GM12878 (cell line): ENCODE results near the gene FYB1. TPM values are rescaled to one million over a fixed set of nuclear protein-coding genes. Genes with fewer than 3 reads are reported as not detected.

Experiments
- ATAC-seq: fragments of 200-7000 bp; cut with Tn5 transposase; 3 replicates; pipeline ENCODE4 v1.9.1; 2020; ENCODE audit warnings: mild to moderate bottlenecking, moderate library complexity
- BruUV-seq: library from RNA; stranded (reverse); fragments of 400-500 nt; replicated peaks from 2 replicates; lab custom pipeline; 2021; lab: Mats Ljungman, UMichigan
- CTCF ChIA-PET: fragments of 300-600 bp; sonication (Branson Sonifier 250); formaldehyde crosslinking; extraction: SDS; loops from one replicate; lab custom pipeline; 2021; ENCODE audit warnings: inconsistent platforms; lab: Yijun Ruan, JAX
- POLR2A ChIA-PET: fragments of 350-600 bp; formaldehyde crosslinking; extraction: SDS; loops from one replicate; lab custom pipeline; 2021; ENCODE audit warnings: inconsistent platforms; lab: Charles Lee
- RAD21 ChIA-PET: fragments of 300-600 bp; sonication (Branson Sonifier 250); formaldehyde crosslinking; loops from one replicate; lab custom pipeline; 2023; ENCODE audit warnings: antibody characterized with exemption; ENCODE audit not compliant: unreplicated experiment; lab: Charles Lee
- SMC1A ChIA-PET: fragments of 300-600 bp; sonication (Branson Sonifier 250); formaldehyde crosslinking; loops from one replicate; lab custom pipeline; 2023; ENCODE audit not compliant: unreplicated experiment, uncharacterized antibody; lab: Charles Lee
- DNase-seq: peaks from one replicate; pipeline ENCODE4 v3.0.0-alpha.2; 2011; ENCODE audit warnings: low read depth, low spot score
- FAIRE-seq: peaks from 3 replicates; lab custom pipeline; 2011; peaks lifted over from hg19 to GRCh38; lab: Jason Lieb, UNC
- H2AFZ ChIP-seq: 2 replicates; pipeline ENCODE4 v1.6.0; 2011; ENCODE audit warnings: low read depth, low read length, control low read depth; ENCODE audit not compliant: control insufficient read depth
- H3K27ac ChIP-seq: 2 replicates; pipeline ENCODE4 v1.5.1; 2011; ENCODE audit warnings: control low read depth; ENCODE audit not compliant: control insufficient read depth, insufficient read depth
- H3K27me3 ChIP-seq, 2 experiments: replicated peaks in 1 of 2; 2 replicates each; pipeline versions ENCODE4 v1.6.0 to v1.6.1; 2011; ENCODE audit warnings: low read length in 1 of 2; ENCODE audit not compliant: control insufficient read depth in 2 of 2, insufficient read depth in 2 of 2
- H3K36me3 ChIP-seq, 2 experiments: 2 replicates each; pipeline ENCODE4 v1.5.1; 2011; ENCODE audit warnings: low read length in 1 of 2; ENCODE audit not compliant: control insufficient read depth in 2 of 2, insufficient read depth in 2 of 2
- H3K4me1 ChIP-seq: 2 replicates; pipeline ENCODE4 v1.6.1; 2011; ENCODE audit warnings: mild to moderate bottlenecking, low read length, moderate library complexity, mixed read lengths; ENCODE audit not compliant: control insufficient read depth, insufficient read depth
- H3K4me2 ChIP-seq: 2 replicates; pipeline ENCODE4 v1.6.0; 2011; ENCODE audit warnings: control low read depth; ENCODE audit not compliant: control insufficient read depth, insufficient read depth
- H3K4me3 ChIP-seq: fragments of 200-600 bp; sonication (generic); 2 replicates; pipeline ENCODE4 v1.5.1; 2016
- H3K79me2 ChIP-seq: 2 replicates; pipeline ENCODE4 v1.6.0; 2011; ENCODE audit warnings: low read length; ENCODE audit not compliant: control insufficient read depth, insufficient read depth
- H3K9ac ChIP-seq: 2 replicates; pipeline ENCODE4 v1.8.0; 2011; ENCODE audit warnings: low read length, control low read depth, mixed read lengths; ENCODE audit not compliant: control insufficient read depth, insufficient read depth
- H3K9me3 ChIP-seq: replicated peaks from 3 replicates; pipeline ENCODE4 v1.5.1; 2011; ENCODE audit warnings: mild to moderate bottlenecking, low read length; ENCODE audit not compliant: control insufficient read depth, insufficient read depth
- H4K20me1 ChIP-seq: 2 replicates; pipeline ENCODE4 v1.6.0; 2011; ENCODE audit not compliant: control insufficient read depth, insufficient read depth
- BMI1 ChIP-seq: fragments of 450-650 bp; IDR thresholded peaks from 2 replicates; pipeline ENCODE4 v1.6.1; 2016; ENCODE audit warnings: mild to moderate bottlenecking, moderate library complexity, borderline replicate concordance
- CHD4 ChIP-seq: fragments of 200-600 bp; sonication (generic); IDR thresholded peaks from 2 replicates; pipeline ENCODE4 v1.6.1; 2016; ENCODE audit warnings: mild to moderate bottlenecking
- CREM ChIP-seq: IDR thresholded peaks from 2 replicates; pipeline ENCODE4 v1.6.1; 2014; ENCODE audit warnings: antibody characterized with exemption, low read depth
- HCFC1 ChIP-seq: fragments of 150-350 bp; IDR thresholded peaks from 2 replicates; pipeline ENCODE4 v1.6.1; 2014; ENCODE audit warnings: low read length
- PAX8 ChIP-seq: fragments of 450-650 bp; IDR thresholded peaks from 2 replicates; pipeline ENCODE4 v1.6.1; 2017; ENCODE audit warnings: mild to moderate bottlenecking, moderate library complexity
- PKNOX1 ChIP-seq: fragments of 450-650 bp; IDR thresholded peaks from 2 replicates; pipeline ENCODE4 v1.6.1; 2016; ENCODE audit warnings: mild to moderate bottlenecking
- RAD21 ChIP-seq: IDR thresholded peaks from 2 replicates; pipeline ENCODE4 v1.6.1; 2011; ENCODE audit warnings: mild to moderate bottlenecking, low read depth, low read length, moderate library complexity; ENCODE audit not compliant: insufficient read depth
- SREBF1 ChIP-seq: IDR thresholded peaks from 2 replicates; pipeline ENCODE4 v1.6.1; 2012; ENCODE audit warnings: mild to moderate bottlenecking, low read length
- TBL1XR1 ChIP-seq: IDR thresholded peaks from 2 replicates; pipeline ENCODE4 v1.6.1; 2012; ENCODE audit warnings: low read depth, low read length, improper control_type of control experiment
- ZNF207 ChIP-seq: fragments of 450-650 bp; IDR thresholded peaks from 2 replicates; pipeline ENCODE4 v1.6.1; 2014; ENCODE audit warnings: antibody characterized with exemption, mild to moderate bottlenecking, borderline replicate concordance
- ZNF274 ChIP-seq: IDR thresholded peaks from one replicate; pipeline ENCODE4 v1.8.0; 2011; ENCODE audit not compliant: insufficient read length, insufficient read depth
- ZNF384 ChIP-seq: IDR thresholded peaks from 2 replicates; pipeline ENCODE4 v1.6.1; 2012; ENCODE audit warnings: low read depth, mild to moderate bottlenecking, low read length, improper control_type of control experiment, borderline replicate concordance
- WGBS: methylation state at CpG from one replicate; pipeline ENCODE4 v1.1.6; 2016; ENCODE audit warnings: low lambda C conversion rate; ENCODE audit not compliant: insufficient replicate concordance, insufficient coverage; ENCODE audit errors: missing lambda C conversion rate; 5-methylcytosine and 5-hydroxymethylcytosine counted together
- in situ Hi-C: fragments of 300-500 bp; cut with MboI; formaldehyde crosslinking; loops from 9 replicates; pipeline ENCODE4 v1.14.3; 2018; ENCODE audit warnings: mixed read lengths
- intact Hi-C: fragments of 100-400 bp; cut with micrococcal nuclease; formaldehyde crosslinking; loops from one replicate; pipeline ENCODE4 v1.14.2; 2022; ENCODE audit not compliant: unreplicated experiment
- polyA plus RNA-seq, 11 experiments: library from polyadenylated mRNA; depleted of rRNA in 4 of 11; unstranded in 6 of 11; stranded (reverse) in 5 of 11; fragments of >200 nt; fragmentation: Nextera tagmentation in 4 of 11; fragmentation: Illumina TruSeq in 1 of 11; extraction: Ambion mirVana in 4 of 11; extraction: Trizol in 1 of 11; gene quantifications; 1 replicate in 1 of 11; 2 replicates in 10 of 11; pipeline versions ENCODE4 v1.2.1 to v1.2.3, GENCODE V29; 2011 to 2016; ENCODE audit warnings: inconsistent platforms in 2 of 11, missing spikeins in 2 of 11, low read depth in 1 of 11
- total RNA-seq, 4 experiments: library from RNA; depleted of rRNA in 3 of 4; stranded (reverse); fragments of >200 nt in 3 of 4; fragmentation: Illumina TruSeq in 1 of 4; extraction: Trizol in 1 of 4; gene quantifications; 2 replicates each; pipeline versions ENCODE4 v1.2.1 to v1.2.3, GENCODE V29; 2013 to 2021
- TF ChIP-seq, protein P1 (sequence below): fragments of 450-650 bp; IDR thresholded peaks from 2 replicates; pipeline ENCODE4 v1.6.1; 2016; ENCODE audit warnings: mild to moderate bottlenecking
- TF ChIP-seq, protein P2 (sequence below): IDR thresholded peaks from 2 replicates; pipeline ENCODE4 v1.6.1; 2012; ENCODE audit warnings: low read depth, low read length, improper control_type of control experiment
- TF ChIP-seq, protein P3 (sequence below): fragments of 450-650 bp; IDR thresholded peaks from 2 replicates; pipeline ENCODE4 v1.6.1; 2017; ENCODE audit warnings: mild to moderate bottlenecking
- TF ChIP-seq, protein P4 (sequence below): IDR thresholded peaks from 2 replicates; pipeline ENCODE4 v1.6.1; 2011; ENCODE audit warnings: low read depth, low read length, improper control_type of control experiment, borderline replicate concordance

FYB1 gene
- total and polyA plus RNA-seq, 10 of the 15 experiments (the other 5 are each of a cell fraction or from before 2014, with no cell fraction given) = 0.06 to 4.3 (median 0.25) TPM; not detected in 2

DNA sequence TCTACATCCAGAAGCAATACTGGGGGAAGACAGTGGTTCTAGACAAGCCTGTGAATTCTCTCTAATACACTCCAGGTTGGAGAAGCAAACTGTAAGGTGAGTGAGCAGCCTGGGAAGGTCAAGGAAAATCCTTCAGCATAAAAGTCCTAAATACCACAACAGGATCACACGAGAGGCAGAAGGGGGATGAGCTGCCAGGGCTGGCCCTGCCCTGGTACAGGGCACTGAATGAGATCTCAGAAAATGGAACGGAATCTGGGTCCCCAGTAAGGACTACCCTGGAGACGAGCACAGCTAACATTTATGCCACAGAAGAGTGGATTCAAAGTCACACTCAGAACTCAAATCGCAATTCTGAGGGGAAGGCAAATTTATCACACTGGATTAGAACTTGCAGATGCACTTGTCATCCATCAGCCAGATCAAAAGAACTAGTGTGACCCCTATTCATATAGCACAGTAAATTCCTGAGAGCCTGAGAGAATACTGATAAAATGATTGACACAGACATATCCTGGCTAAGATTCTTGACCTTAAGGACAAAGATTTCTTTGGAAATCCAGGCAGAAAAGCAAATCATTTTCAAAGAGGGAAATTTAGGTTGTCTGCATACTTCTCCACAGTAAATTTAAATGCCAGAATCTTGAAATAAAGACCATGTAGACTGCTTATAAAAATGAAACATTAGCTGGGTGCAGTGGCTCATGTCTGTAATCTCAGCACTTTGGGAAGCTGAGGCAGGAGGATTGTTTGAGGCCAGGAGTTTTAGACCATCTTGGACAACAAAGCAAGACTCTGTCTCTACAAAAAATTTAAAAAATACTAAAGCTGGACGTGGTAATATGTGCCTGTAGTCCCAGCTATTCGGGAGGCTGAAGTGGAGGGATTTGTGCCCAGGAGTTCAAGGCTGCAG, 25.6 kb downstream of the FYB1 start:
- Histone ChIP-seq H3K4me2 (no peak overlapping the region), H3K36me3 (no peaks in the 10 kb centered on the region), H3K27me3 (no peaks in the 10 kb centered on the region), H3K9me3 (no peaks in the 10 kb centered on the region), H3K79me2 (no peaks in the 10 kb centered on the region), H4K20me1 (no peaks in the 10 kb centered on the region), H3K4me3 (no peak overlapping the region), H3K4me1 (peaks cover 6% of the 10 kb centered on the region; the same call in 1 of the 2 replicates), H3K27ac (no peak overlapping the region), H3K9ac (no peak overlapping the region), H2AFZ (no peak overlapping the region)
- intact Hi-C loops = no loop called here
- ChIA-PET SMC1A (no interaction called here), POLR2A (no interaction called here), CTCF (no interaction called here), RAD21 (interaction anchor here (0.6 kb wide), 1 partner anchor 843 kb away, joined by 3 read pairs; no protein-coding TSS in a partner anchor)
- WGBS = 23% methylated on average over 6 of the region's 6 CpGs
- ATAC-seq (no peak), FAIRE-seq (no peak), DNase-seq (no peak)
- no TSS peak for BruUV-seq
- in situ Hi-C loops = no loop called here
- no peak for TF ChIP-seq TBL1XR1
- no peak for TF ChIP-seq ZNF274
- no peak for TF ChIP-seq CREM
- no peak for TF ChIP-seq PAX8
- TF ChIP-seq RAD21 = no peak
- TF ChIP-seq CHD4 = no peak
- no peak for TF ChIP-seq ZNF207
- TF ChIP-seq, protein P1, sequence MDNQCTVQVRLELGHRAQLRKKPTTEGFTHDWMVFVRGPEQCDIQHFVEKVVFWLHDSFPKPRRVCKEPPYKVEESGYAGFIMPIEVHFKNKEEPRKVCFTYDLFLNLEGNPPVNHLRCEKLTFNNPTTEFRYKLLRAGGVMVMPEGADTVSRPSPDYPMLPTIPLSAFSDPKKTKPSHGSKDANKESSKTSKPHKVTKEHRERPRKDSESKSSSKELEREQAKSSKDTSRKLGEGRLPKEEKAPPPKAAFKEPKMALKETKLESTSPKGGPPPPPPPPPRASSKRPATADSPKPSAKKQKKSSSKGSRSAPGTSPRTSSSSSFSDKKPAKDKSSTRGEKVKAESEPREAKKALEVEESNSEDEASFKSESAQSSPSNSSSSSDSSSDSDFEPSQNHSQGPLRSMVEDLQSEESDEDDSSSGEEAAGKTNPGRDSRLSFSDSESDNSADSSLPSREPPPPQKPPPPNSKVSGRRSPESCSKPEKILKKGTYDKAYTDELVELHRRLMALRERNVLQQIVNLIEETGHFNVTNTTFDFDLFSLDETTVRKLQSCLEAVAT = no peak
- TF ChIP-seq PKNOX1 = no peak
- TF ChIP-seq, protein P2, sequence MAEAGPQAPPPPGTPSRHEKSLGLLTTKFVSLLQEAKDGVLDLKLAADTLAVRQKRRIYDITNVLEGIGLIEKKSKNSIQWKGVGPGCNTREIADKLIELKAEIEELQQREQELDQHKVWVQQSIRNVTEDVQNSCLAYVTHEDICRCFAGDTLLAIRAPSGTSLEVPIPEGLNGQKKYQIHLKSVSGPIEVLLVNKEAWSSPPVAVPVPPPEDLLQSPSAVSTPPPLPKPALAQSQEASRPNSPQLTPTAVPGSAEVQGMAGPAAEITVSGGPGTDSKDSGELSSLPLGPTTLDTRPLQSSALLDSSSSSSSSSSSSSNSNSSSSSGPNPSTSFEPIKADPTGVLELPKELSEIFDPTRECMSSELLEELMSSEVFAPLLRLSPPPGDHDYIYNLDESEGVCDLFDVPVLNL = no peak
- TF ChIP-seq, protein P3, sequence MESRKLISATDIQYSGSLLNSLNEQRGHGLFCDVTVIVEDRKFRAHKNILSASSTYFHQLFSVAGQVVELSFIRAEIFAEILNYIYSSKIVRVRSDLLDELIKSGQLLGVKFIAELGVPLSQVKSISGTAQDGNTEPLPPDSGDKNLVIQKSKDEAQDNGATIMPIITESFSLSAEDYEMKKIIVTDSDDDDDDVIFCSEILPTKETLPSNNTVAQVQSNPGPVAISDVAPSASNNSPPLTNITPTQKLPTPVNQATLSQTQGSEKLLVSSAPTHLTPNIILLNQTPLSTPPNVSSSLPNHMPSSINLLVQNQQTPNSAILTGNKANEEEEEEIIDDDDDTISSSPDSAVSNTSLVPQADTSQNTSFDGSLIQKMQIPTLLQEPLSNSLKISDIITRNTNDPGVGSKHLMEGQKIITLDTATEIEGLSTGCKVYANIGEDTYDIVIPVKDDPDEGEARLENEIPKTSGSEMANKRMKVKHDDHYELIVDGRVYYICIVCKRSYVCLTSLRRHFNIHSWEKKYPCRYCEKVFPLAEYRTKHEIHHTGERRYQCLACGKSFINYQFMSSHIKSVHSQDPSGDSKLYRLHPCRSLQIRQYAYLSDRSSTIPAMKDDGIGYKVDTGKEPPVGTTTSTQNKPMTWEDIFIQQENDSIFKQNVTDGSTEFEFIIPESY = no peak
- no peak for TF ChIP-seq HCFC1
- no peak for TF ChIP-seq ZNF384
- no peak for TF ChIP-seq SREBF1
- TF ChIP-seq BMI1 = no peak
- TF ChIP-seq, protein P4, sequence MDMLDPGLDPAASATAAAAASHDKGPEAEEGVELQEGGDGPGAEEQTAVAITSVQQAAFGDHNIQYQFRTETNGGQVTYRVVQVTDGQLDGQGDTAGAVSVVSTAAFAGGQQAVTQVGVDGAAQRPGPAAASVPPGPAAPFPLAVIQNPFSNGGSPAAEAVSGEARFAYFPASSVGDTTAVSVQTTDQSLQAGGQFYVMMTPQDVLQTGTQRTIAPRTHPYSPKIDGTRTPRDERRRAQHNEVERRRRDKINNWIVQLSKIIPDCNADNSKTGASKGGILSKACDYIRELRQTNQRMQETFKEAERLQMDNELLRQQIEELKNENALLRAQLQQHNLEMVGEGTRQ = no peak
